ENCODE measurements around the gene BAHCC1.

The BAHCC1 gene

DNA sequence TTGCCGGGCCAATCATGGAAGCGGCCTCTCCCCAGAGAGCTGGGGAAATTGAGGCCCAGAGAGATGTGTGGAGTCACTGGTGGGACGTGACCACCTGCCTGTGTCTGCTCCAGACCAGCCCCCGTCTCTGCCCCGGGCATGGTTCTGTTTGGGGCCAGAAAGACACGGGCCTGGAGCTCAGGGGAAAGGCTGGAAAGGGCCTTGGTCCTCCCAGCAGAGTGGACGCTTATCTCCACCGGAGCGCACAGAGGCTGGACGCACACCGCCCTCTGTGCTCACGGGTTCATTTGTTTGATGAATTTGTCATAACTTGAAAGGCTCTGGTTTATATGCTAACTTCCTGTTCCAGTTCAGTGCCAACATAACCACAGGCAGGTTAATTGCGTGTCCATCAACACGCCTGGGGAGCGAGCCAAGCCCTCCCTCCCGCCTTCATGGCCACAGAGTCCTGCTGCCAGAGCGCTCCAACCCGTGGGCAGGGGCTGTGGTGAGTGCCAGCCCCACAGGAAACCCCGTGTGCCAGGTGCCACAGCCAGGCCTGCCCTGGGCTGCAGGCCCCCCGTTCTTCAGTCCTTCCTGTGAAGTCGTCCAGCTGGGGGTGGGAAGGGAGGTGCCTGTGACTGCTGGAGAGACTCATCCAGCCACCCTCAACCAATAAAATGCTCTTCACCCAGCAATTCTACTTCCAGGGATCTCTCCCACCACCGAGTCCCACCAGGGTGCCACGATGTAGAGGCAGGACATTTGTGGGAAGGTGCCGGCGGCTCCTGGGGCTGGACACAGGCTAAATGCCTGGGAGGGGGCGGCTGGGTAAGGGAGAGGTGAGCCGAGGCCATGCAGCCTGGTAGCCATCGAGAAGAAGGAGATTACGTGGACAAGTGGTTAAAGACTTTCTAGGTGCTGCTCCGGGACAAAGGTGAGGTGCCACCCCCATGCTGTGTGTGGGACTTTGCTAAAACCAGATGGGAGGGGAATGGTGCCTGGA lies 29.4 kb upstream of the BAHCC1 start (continued):
- TF ChIP-seq, protein P1, sequence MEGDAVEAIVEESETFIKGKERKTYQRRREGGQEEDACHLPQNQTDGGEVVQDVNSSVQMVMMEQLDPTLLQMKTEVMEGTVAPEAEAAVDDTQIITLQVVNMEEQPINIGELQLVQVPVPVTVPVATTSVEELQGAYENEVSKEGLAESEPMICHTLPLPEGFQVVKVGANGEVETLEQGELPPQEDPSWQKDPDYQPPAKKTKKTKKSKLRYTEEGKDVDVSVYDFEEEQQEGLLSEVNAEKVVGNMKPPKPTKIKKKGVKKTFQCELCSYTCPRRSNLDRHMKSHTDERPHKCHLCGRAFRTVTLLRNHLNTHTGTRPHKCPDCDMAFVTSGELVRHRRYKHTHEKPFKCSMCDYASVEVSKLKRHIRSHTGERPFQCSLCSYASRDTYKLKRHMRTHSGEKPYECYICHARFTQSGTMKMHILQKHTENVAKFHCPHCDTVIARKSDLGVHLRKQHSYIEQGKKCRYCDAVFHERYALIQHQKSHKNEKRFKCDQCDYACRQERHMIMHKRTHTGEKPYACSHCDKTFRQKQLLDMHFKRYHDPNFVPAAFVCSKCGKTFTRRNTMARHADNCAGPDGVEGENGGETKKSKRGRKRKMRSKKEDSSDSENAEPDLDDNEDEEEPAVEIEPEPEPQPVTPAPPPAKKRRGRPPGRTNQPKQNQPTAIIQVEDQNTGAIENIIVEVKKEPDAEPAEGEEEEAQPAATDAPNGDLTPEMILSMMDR (tag by site-specific recombination; IDR thresholded peaks at IDR 0.05), result no peak
- TF ChIP-seq ZNF350 (tag by site-specific recombination; IDR thresholded peaks at IDR 0.05) (no peak), ZNF433 (tag by site-specific recombination; IDR thresholded peaks at IDR 0.05; ENCODE audit: low read depth) (no peak), ZNF202 (tag by site-specific recombination; IDR thresholded peaks at IDR 0.05; ENCODE audit: borderline replicate concordance) (no peak), FEZF1 (tag by site-specific recombination; IDR thresholded peaks at IDR 0.05) (peak; percentile 65), HOXA7 (CRISPR knock-in tag; IDR thresholded peaks at IDR 0.05; ENCODE audit: borderline replicate concordance) (no peak), IKZF3 (tag by site-specific recombination; IDR thresholded peaks at IDR 0.05) (no peak), KLF16 (tag by site-specific recombination; IDR thresholded peaks at IDR 0.05) (0 out of 2 replicates have a peak, but pooled peaks have one; percentile 38), ZIC2 (tag by site-specific recombination; IDR thresholded peaks at IDR 0.05) (peak; percentile 89), ZNF148 (tag by site-specific recombination; IDR thresholded peaks at IDR 0.05; ENCODE audit: borderline replicate concordance) (no peak), ZNF169 (tag by site-specific recombination; IDR thresholded peaks at IDR 0.05) (no peak), ZNF596 (tag by site-specific recombination; IDR thresholded peaks at IDR 0.05) (no peak), SALL2 (tag by site-specific recombination; IDR thresholded peaks at IDR 0.05; ENCODE audit: borderline replicate concordance) (no peak), PRDM2 (tag by site-specific recombination; IDR thresholded peaks at IDR 0.05; ENCODE audit: borderline replicate concordance) (no peak), TSHZ1 (tag by site-specific recombination; IDR thresholded peaks at IDR 0.05; ENCODE audit: borderline replicate concordance) (no peak), ZFP3 (tag by site-specific recombination; IDR thresholded peaks at IDR 0.05; ENCODE audit: low read depth) (no peak), GLIS1 (tag by site-specific recombination; IDR thresholded peaks at IDR 0.05) (peak; percentile 83; the same call in 1 of the 2 replicates), ZNF571 (tag by site-specific recombination; IDR thresholded peaks at IDR 0.05) (no peak), ZNF48 (tag by site-specific recombination; IDR thresholded peaks at IDR 0.05) (no peak), ZNF624 (tag by site-specific recombination; IDR thresholded peaks at IDR 0.05) (no peak), ZNF23 (tag by site-specific recombination; IDR thresholded peaks at IDR 0.05; ENCODE audit: borderline replicate concordance) (no peak), ZNF223 (tag by site-specific recombination; IDR thresholded peaks at IDR 0.05) (no peak), ZFP69B (tag by site-specific recombination; IDR thresholded peaks at IDR 0.05) (no peak)
- TF ChIP-seq, protein P2, sequence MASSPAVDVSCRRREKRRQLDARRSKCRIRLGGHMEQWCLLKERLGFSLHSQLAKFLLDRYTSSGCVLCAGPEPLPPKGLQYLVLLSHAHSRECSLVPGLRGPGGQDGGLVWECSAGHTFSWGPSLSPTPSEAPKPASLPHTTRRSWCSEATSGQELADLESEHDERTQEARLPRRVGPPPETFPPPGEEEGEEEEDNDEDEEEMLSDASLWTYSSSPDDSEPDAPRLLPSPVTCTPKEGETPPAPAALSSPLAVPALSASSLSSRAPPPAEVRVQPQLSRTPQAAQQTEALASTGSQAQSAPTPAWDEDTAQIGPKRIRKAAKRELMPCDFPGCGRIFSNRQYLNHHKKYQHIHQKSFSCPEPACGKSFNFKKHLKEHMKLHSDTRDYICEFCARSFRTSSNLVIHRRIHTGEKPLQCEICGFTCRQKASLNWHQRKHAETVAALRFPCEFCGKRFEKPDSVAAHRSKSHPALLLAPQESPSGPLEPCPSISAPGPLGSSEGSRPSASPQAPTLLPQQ (tag by site-specific recombination; IDR thresholded peaks at IDR 0.05), result no peak

All from HEK293 (cell line).